GM19240 (cell line): Measurements from ENCODE around the gene INO80E.
"Not testable (repeated sequence)": the region's sequence is repeated elsewhere in the genome, so short reads cannot be mapped to it uniquely, and the experiment has no call there.

Experiments used
- DNase-seq: peaks from one replicate; pipeline ENCODE4 v3.0.0; 2011; ENCODE audit warnings: low spot score; ENCODE audit not compliant: insufficient read length

INO80E gene, protein sequence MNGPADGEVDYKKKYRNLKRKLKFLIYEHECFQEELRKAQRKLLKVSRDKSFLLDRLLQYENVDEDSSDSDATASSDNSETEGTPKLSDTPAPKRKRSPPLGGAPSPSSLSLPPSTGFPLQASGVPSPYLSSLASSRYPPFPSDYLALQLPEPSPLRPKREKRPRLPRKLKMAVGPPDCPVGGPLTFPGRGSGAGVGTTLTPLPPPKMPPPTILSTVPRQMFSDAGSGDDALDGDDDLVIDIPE

DNA sequence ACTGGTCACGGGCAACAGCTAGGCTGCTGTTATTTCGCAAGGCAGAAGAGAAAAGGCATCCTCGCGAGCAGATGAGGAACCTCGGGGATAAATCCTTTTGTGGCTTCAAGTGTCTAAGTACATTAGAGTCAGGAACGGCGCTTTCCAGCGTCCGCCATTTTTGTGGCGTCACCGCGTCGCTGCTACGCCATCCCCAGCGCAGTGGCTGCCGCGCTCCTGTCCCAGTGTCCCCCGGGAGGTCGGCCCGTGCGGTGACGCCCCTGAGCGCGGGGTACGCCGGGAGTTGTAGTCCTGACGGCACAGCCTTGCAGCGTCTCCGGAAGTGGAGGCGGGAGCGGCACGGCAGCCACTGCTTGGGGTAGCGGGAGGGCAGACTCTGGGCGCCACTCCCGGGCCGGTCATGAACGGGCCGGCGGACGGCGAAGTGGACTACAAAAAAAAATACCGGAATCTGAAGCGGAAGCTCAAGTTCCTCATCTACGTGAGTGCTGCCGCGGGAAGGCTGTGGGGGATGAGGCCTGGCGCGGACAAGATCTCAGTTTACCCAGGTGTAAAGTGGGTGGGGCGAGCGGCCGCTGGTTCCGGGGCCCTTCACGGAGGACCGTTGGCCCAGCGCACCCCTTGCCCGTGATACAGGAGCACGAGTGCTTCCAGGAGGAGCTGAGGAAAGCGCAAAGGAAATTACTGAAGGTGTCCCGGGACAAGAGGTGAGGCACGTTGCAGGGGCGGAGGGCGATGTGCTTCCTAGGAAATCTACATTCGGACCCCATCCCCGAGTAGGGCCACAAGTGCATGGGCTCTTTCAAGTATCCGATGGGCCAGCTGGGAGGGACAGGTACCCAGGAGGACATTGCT lies at the start of gene INO80E:
INO80E (plus strand) TSS at position 331 of the 855 bp plus-strand sequence; CDS start at position 401, 70 bp downstream.
- peak; percentile 100 for DNase-seq

DNA sequence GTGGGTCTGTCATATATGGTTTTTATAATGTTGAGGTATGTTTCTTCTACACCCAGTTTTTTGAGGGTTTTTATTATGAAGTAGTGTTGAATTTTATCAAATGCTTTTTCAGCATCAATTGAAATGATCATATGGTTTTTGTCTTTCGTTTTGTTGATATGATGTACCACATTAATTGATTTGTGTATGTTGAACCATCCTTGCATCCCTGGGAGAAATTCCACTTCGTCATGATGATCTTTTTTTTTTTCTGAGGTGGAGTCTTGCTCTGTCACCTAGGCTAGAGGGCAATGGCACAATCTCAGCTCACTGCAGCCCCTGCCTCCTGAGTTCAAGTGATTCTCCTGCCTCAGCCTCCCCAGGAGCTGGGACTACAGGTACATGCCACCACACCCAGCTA lies 48.1 kb upstream of the INO80E start:
- DNase-seq: no peak

DNA sequence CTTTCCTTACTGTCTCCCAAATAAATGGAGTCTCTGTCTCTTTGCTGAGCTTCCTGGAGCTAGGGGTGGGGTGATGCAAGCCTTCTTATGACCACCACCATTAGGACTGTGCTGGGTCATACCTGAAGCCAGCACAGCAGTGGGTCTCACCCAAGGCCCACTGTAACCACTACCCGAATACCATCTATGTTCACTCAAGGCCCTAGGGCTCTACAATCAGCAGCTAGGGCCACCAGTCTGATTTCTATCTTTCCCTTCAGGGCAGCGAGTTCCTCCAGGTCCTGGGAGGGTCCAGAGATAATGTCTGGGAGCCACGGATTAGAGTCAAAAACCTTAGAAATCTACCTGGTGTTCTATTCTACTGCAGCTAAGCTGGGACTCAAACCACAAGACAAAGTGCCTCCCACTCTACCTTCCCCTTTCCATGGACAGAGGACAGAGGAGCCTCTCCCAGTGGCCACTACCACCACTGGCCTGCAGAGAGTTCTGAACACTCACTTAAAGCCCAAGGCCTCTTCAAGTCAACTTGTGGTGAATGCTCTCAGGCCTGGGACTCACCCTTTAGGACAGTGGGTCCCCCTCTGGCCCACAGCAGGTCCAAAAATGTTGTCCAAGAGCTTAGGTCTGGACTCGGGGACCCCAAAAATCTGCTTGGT lies 45.1 kb upstream of the INO80E start:
- DNase-seq: no peak

DNA sequence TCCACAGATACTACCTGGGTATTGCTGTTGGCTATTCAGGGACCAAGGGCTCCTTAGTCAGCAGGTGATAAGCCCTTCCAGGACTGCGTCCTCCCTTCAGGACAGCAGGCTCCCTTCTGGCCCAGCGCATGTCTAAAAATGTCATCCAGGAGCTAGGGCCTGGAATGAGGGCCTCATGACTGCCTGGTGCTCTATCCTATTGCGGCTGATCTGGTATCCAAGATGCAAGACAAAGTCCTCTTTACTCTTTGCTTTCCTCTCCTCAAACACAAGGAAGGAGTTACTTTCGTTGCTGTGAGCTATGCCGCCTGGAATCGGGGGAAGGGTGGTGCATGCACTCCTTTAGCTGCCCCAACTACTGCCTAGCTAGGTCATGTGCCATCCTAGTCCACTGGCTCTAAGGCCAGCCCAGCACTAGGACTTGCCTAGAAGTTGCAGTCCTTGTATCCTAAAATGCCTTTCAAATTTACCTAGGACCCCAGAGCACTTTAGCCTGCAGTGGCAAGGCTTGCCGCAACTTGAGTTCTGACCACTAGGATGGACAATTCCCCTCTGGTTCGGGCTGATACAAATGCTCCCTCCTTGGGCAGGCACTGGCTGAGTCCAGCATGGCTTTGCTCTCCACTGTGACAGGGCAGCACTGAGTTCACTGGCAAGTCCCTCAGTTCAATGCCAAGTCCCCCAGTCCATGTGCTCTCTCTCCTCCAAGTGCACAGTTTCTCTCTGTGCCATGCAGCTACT lies 44.2 kb upstream of the INO80E start:
- no peak for DNase-seq

DNA sequence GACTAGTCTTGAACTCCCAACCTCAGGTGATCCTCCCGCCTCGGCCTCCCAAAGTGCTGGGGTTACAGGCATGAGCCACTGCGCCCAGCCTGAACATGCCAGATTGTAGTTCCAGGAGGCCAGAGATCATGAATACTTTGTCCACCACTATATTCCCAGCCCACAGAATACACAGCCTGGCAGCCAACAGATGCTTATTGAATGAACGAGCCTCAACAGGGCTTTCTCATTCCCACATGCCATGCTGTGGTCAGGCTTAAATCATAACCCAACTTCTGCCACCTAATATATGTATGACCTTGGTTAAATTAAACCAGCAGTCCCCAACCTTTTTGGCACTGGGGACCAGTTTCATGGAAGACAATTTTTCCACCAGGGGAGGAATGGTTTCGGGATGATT lies 37.3 kb upstream of the INO80E start:
- DNase-seq: no peak

DNA sequence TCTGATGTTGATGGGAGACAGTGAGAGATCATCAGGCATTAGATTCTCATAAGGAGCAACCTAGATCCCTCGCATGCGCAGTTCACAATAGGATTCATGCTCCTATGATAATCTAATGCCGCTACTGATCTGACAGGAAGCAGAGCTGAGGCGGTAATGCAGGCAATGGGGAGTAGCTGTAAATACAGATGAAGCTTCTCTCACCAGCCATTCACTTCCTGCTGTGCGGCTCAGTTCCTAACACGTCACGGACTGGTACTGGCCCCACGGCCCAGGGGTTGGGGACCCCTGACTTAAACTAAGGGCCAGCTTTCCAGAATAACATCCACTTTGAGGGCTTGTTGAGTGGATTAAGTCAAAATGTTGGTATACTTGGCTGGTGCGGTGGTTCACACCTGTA lies 36.7 kb upstream of the INO80E start:
- DNase-seq: no peak

DNA sequence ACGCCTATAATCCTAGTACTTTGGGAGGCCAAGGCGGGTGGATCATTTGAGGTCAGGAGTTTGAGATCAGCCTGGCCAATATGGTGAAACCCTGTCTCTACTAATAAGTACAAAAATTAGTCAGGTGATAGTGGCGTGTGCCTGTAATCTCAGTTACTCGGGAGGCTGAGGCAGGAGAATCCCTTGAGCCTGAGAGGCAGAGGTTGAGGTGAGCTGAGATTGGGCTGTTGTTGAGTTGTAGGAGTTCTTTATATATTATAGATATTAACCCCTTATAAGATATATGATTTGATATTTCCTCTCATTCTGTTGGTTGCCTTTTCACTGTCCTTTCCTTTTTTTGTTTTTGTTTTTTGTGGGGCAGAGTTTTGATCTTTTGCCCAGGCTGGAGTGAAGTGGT lies 36.2 kb upstream of the INO80E start:
- not testable (repeated sequence) for DNase-seq

DNA sequence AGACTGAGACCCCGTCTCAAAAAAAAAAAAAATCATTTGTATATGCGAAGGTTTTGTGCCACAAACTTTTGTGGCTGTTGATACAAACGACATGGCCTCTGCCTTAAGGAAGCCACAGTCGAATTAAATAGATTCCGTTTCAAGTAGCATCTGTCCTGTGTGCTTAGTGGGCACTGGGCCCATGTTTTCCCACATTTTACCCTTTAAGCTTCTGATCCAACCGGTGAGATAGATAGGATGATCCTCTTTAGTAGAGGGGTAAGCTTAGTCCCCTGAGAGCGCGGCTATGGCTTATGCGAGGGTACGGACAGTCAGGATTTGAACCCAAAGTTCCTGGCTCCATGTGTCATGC lies 34.9 kb upstream of the INO80E start:
- no peak for DNase-seq

DNA sequence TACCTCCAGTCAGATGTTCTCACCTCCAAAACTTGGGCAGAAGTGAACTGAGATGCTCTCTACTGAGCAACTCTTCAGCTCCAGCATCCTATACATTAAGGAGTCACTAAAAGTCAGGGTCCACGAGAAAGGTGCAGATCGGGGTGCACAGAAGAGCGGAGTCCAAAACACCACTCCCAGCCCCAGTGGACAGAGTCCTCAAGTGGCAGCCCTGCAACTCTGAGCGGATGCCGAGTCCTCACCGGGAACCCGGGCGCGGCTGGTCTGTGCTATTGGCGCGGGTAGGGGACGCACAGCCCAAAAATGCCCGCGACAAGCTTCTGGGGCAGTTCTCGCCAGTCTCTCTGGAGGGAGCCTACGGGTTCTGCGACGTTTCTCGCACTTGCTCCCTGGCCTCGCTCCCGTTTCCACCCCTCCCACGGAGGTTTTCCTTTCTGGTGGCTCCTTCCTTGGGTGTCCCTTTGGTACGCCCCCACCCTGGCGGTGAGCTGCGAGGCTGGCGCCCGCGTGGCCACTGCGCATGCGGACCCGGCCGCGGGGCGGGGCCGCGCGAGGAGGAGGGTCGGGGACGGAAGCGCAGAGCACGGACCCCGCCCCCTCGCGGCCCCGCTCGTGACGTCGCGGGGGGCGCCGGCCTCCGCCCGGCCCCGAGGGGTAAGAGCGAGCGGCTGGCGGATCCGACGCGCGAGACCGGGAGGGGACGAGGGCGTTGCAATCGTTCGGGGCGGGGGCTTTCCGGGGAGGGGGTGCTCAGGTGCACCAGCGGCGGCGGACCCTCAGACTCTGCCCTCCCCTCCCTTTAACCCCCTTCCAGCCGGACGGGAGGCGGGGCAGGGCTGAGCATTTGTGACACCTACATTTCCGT lies 34.3 kb upstream of the INO80E start, which contains the start of gene TMEM219:
TMEM219 (plus strand) TSS at position 601 of the 865 bp plus-strand sequence. CDS start 1,065 bp downstream, outside the sequence.
- DNase-seq: peak; percentile 93

DNA sequence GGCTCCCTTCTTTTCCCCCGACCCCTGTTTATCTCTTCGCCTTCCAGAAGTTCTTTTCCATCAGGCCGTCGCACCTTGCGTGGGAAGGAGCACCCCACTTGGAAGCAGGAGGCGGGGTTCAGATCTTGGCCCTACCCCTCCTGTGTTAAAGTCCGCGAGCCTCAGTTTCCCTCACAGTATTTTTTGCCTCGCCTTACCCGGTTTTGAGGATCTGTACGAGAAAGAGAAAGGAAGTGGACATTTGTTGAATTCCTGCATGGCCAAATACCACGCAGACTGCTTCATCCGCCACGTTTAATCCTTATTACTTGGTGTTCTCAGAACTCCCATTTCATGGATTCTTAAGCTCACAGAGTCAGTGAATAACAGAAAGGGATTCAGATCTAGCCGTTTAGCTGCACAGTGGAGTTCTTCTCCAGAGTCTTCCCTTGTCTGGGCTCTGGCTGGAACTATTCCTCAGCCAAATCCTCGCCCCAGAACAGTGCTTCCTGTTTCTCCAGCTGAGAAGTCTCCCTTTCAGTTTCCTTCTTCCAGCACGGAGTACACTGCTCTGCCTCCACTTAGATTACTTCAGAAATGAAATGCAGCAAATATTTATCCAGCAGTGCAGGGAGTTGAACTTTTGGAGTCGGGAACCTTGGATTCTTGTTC lies 33.6 kb upstream of the INO80E start:
- DNase-seq: no peak

DNA sequence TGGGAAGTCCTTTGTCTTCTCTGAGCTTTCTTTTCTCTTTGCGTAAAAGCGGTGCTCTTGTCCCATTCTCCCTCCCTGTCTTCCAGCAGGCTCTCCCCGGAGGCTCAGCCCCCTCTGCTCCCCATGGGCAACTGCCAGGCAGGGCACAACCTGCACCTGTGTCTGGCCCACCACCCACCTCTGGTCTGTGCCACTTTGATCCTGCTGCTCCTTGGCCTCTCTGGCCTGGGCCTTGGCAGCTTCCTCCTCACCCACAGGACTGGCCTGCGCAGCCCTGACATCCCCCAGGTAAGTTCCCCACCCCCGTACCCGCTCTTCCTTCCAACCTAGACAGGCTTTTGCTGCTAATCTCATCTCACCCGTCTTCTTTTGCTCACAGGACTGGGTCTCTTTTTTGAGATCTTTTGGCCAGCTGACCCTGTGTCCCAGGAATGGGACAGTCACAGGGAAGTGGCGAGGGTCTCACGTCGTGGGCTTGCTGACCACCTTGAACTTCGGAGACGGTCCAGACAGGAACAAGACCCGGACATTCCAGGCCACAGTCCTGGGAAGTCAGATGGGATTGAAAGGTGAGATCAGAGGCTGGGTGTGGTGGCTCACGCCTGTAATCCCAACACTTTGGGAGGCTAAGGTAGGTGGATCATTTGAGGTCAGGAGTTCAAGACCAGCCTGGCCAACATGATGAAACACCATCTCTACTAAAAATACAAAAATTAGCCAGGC lies 32.9 kb upstream of the INO80E start:
- no peak for DNase-seq

DNA sequence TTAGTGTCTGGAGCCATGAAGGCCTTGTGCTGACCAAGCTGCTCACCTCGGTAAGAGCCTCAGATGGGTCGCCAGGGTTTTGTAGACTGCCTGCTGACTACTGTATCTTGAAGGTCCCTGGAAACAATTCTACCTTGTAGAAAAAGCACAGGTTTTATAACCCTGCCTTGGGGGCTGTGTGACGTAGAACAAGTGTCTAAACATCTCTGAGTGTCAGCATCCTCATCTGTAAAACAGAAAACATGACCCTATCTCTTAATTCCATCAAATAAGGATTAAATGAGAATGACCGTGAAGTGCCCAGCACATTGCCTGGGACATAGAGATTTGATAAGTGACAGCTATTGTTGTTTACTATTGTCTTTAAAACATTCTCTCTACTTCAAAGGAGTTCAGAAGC lies 27.8 kb upstream of the INO80E start:
- no peak for DNase-seq

DNA sequence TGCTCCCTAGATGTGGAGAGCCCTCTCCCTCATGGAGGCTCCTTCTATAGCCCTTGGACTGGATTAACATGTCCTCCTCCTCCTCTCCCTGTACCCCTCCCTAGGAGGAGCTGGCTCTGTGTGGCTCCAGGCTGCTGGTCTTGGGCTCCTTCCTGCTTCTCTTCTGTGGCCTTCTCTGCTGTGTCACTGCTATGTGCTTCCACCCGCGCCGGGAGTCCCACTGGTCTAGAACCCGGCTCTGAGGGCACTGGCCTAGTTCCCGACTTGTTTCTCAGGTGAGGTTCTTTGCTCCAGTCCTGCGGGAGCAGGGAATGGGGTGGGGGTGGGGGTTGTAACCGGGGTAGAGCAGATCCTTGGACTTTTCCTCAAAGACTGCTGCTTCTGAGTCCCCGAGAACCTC lies 24.7 kb upstream of the INO80E start:
- no peak for DNase-seq

DNA sequence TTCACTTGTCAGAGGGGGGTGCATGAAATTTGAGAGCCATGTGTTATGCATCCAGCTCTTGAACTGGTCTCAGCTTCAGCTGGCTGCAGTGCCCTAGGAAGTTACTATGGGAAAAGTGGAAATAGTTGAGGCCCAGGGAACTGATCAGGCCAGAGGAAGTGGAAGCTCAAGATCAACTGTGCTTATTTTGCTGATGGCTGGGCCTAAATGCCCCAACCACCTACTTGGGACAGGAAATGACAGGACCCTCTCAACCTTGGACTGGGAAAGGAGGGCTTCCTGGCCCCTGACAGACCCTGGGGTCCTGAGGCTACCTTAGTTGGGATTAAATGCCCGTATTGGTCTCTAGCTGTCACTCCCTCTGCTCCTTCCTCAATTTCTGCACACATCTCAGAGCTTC lies 23.5 kb upstream of the INO80E start:
- no peak for DNase-seq

DNA sequence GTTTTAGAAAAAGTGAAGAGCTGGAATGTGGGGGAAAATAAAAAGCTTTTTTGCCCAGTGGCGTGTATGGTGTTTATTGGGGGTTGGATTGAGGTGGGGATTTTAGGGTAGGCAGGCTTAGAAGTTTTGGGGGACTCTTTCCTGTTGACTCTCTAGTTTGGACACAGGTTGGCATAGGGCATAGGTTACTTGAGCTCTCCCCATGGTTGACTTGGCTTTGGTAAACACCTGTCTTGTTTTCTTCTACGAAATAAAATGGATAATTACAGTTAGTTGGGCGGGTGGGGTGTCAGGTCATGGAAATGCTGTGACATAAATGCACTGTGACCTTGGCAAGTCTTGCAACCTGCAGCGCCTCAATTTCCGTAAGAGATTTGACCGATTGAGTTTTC lies 23.1 kb upstream of the INO80E start:
- no peak for DNase-seq

DNA sequence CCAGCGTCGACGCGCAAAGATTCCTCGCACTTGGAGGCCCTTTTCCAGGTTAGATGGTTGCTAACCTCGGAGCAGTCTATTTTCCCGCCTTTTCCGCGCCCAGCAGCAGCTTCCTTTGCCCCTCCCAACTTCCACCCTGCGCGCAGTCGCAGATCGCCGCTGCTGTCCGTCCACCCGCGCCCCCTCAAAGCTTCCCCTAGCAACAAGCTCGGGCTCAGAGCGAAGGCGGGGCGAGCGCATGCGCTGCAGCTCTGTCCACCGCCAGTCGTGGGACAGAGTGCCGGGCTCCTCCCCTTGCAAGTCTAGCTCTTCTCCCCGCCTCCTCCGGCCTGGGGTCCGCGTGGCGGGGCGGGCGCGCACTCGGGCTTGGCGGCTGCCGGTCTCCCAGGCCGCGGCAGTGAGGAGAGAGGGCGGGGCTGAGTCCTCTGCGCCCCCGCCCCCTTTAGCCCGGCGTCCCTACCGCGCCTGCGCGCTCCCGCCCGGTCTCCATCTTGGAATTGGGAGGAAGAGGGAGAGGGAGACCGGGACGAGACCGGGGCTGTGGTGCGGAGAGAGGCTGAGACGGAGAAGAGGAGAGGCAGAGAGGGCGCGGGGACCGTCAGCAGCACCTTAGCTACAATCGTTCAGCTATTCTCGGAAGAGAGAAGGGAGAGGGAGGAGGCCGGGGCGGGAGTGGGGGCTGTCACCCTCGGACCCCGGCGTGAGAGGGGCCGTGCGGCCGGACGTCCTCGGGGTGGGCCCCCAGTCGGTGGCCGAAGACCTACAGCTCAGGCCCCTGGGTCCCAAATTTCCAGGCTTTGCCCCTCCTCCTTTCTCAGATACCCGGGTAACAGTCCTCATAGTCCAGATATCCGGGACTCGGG lies 22.4 kb upstream of the INO80E start, which contains the start of gene TAOK2:
TAOK2 (plus strand) TSS at position 485 of the 863 bp plus-strand sequence. CDS start 3,905 bp downstream, outside the sequence.
- peak; percentile 99 for DNase-seq

DNA sequence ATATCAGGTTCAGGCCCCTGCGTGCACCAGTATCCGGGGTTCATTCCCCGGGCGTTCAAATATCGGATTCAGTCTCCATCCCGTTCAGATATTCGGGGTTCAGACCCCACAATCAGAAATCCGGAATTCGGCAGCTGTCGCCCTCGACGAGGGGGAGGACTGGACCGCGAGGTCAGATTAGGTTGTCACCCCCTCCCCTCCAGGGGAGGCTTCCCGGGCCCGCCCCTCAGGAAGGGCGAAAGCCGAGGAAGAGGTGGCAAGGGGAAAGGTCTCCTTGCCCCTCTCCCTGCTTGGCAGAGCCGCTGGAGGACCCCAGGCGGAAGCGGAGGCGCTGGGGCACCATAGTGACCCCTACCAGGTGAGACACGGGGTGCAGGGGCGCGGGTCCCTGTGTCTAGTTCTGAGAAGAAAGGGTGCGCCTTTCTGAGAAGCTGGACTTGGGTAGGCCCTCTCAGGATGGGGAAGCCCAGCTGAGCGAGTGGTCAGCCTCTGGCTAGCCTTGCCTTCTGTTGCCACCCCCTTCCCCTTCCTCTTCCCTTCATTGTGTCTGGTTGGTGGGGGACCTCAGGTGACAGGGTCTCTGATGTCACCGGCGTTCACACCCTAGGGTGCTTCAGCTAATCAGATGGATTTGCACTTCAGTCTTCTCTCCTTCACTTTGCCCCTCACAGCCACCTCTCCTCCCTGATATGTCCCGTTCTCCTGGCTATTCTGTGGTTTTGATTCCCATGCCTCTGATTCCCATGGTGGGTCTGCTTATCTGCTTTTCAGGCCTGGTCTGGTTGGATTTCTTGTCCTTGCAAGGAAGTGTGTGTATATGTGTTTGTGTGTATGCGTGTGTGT lies 21.5 kb upstream of the INO80E start:
- DNase-seq: no peak
